Osteocyte (in vitro differentiated cells): ENCODE results near the gene IGF1R. TPM values are rescaled to one million over a fixed set of nuclear protein-coding genes. Genes with fewer than 3 reads are reported as not detected.

Source experiments
- DNase-seq: peaks from one replicate; pipeline ENCODE4 v3.0.0; 2021; ENCODE audit warnings: mixed read lengths; ENCODE audit not compliant: unreplicated experiment; ENCODE audit errors: extremely low spot score
- H3K27ac Mint-ChIP-seq: one replicate; pipeline ENCODE4 v1.8.0; 2021; ENCODE audit warnings: mild to moderate bottlenecking, mixed read lengths; ENCODE audit not compliant: unreplicated experiment
- H3K27me3 Mint-ChIP-seq: one replicate; pipeline ENCODE4 v1.8.0; 2021; ENCODE audit warnings: mixed read lengths; ENCODE audit not compliant: unreplicated experiment
- H3K36me3 Mint-ChIP-seq: one replicate; pipeline ENCODE4 v1.8.0; 2021; ENCODE audit warnings: mixed read lengths; ENCODE audit not compliant: unreplicated experiment
- H3K4me1 Mint-ChIP-seq: one replicate; pipeline ENCODE4 v1.8.0; 2021; ENCODE audit warnings: mixed read lengths; ENCODE audit not compliant: unreplicated experiment
- H3K4me3 Mint-ChIP-seq: one replicate; pipeline ENCODE4 v1.8.0; 2021; ENCODE audit warnings: mild to moderate bottlenecking, moderate library complexity, mixed read lengths; ENCODE audit not compliant: unreplicated experiment
- H3K9me3 Mint-ChIP-seq: one replicate; pipeline ENCODE4 v1.8.0; 2021; ENCODE audit warnings: mixed read lengths; ENCODE audit not compliant: unreplicated experiment
- CTCF ChIP-seq: fragments of 200-600 bp; sonication (generic); IDR thresholded peaks from 2 replicates; pipeline ENCODE4 v1.5.0; 2021; ENCODE audit warnings: antibody characterized with exemption, mild to moderate bottlenecking, moderate library complexity
- total RNA-seq: library from RNA; stranded (reverse); gene quantifications from 2 replicates; pipeline ENCODE4 v1.2.1, GENCODE V29; 2021

IGF1R gene
- total RNA-seq, 1 donor from 2014 or later = 174 TPM

GRCh38 chr15:98745179-98745578, 96.8 kb downstream of the IGF1R start:
- H3K36me3 Mint-ChIP-seq = no peaks in the 10 kb centered on the region
- no peak overlapping the region for H3K27ac Mint-ChIP-seq
- DNase-seq = no peak
- H3K4me1 Mint-ChIP-seq = peaks cover 56% of the 10 kb centered on the region
- no peak for TF ChIP-seq CTCF
- no peak overlapping the region for H3K4me3 Mint-ChIP-seq
- no peaks in the 10 kb centered on the region for H3K9me3 Mint-ChIP-seq
- H3K27me3 Mint-ChIP-seq = no peaks in the 10 kb centered on the region

GRCh38 chr15:98745650-98746374, 97.5 kb downstream of the IGF1R start:
- no peak for DNase-seq
- Mint-ChIP-seq H3K4me3 (no peak overlapping the region), H3K36me3 (no peaks in the 10 kb centered on the region), H3K9me3 (no peaks in the 10 kb centered on the region), H3K27ac (peak overlapping the region; percentile 58), H3K4me1 (peaks cover 50% of the 10 kb centered on the region), H3K27me3 (no peaks in the 10 kb centered on the region)
- TF ChIP-seq CTCF = no peak

- Mint-ChIP-seq H3K27me3 (no peaks in the 10 kb centered on the region), H3K4me3 (no peak overlapping the region), H3K4me1 (peaks cover 49% of the 10 kb centered on the region), H3K36me3 (no peaks in the 10 kb centered on the region), H3K9me3 (no peaks in the 10 kb centered on the region), H3K27ac (no peak overlapping the region)
- DNase-seq = no peak
- TF ChIP-seq CTCF = no peak
Measured at GRCh38 chr15:98746375-98747155, 98.2 kb downstream of the IGF1R start.

GRCh38 chr15:98751767-98752166, 103.4 kb downstream of the IGF1R start:
- TF ChIP-seq CTCF = no peak
- Mint-ChIP-seq H3K9me3 (no peaks in the 10 kb centered on the region), H3K4me1 (peaks cover 51% of the 10 kb centered on the region), H3K4me3 (no peak overlapping the region), H3K36me3 (no peaks in the 10 kb centered on the region), H3K27me3 (no peaks in the 10 kb centered on the region), H3K27ac (peak overlapping the region; percentile 51)
- no peak for DNase-seq
